K562 (cell line): ENCODE results near the gene MRPL30. TPM values are rescaled to one million over a fixed set of nuclear protein-coding genes. Genes with fewer than 3 reads are reported as not detected.

Experiments
- BRF1 ChIP-seq: IDR thresholded peaks from 3 replicates; pipeline ENCODE4 v1.6.1; 2011; ENCODE audit warnings: borderline replicate concordance, mild to moderate bottlenecking; ENCODE audit not compliant: insufficient read length; ENCODE audit errors: extremely low read depth
- DACH1 ChIP-seq: fragments of 450-650 bp; IDR thresholded peaks from 2 replicates; pipeline ENCODE4 v1.6.1; 2018; ENCODE audit not compliant: partially characterized antibody
- DDX20 ChIP-seq: fragments of 450-650 bp; IDR thresholded peaks from 2 replicates; pipeline ENCODE4 v1.6.1; 2016; ENCODE audit warnings: missing genetic modification characterization, low read depth, mild to moderate bottlenecking, missing compliant biosample characterization, moderate library complexity
- NFE2L1 ChIP-seq: fragments of 450-650 bp; IDR thresholded peaks from 2 replicates; pipeline ENCODE4 v1.6.1; 2016; ENCODE audit warnings: missing genetic modification characterization, low read depth, mild to moderate bottlenecking, missing compliant biosample characterization, moderate library complexity, borderline replicate concordance
- SIN3A ChIP-seq, 2 experiments: fragments of 150-350 bp in 1 of 2; IDR thresholded peaks; 2 replicates each; pipeline ENCODE4 v1.6.1; 2011 to 2016; ENCODE audit warnings: borderline replicate concordance in 2 of 2, low read depth in 2 of 2, low read length in 2 of 2, mild to moderate bottlenecking in 2 of 2, moderate library complexity in 2 of 2; ENCODE audit not compliant: control insufficient read depth in 1 of 2
- ZBTB12 ChIP-seq: fragments of 250-450 bp; sonication (Bioruptor Pico); IDR thresholded peaks from 2 replicates; pipeline ENCODE4 v1.4.0; 2020
- ZNF133 ChIP-seq: fragments of 250-450 bp; sonication (Bioruptor Pico); IDR thresholded peaks from 2 replicates; pipeline ENCODE4 v1.4.0; 2020; ENCODE audit warnings: mild to moderate bottlenecking
- ZNF445 ChIP-seq: fragments of 250-450 bp; sonication (Bioruptor Pico); IDR thresholded peaks from 2 replicates; pipeline ENCODE4 v1.4.0; 2020; ENCODE audit warnings: low read depth, mild to moderate bottlenecking, moderate library complexity
- ZNF589 ChIP-seq: fragments of 200-800 bp; sonication (Bioruptor generic); IDR thresholded peaks from 2 replicates; pipeline ENCODE4 v1.6.1; 2016; ENCODE audit warnings: low read depth, missing genetic modification characterization, missing compliant biosample characterization
- polyA plus RNA-seq, 8 experiments: library from polyadenylated mRNA; depleted of rRNA in 4 of 8; stranded (reverse) in 5 of 8; unstranded in 3 of 8; fragments of >200 nt; fragmentation: Nextera tagmentation in 2 of 8; fragmentation: Illumina TruSeq in 1 of 8; extraction: Ambion mirVana in 2 of 8; extraction: Trizol in 1 of 8; gene quantifications; 2 replicates each; pipeline versions ENCODE4 v1.2.1 to v1.2.3, GENCODE V29; 2011 to 2014; ENCODE audit warnings: inconsistent platforms in 1 of 8, missing spikeins in 1 of 8
- total RNA-seq, 7 experiments: library from RNA; depleted of rRNA in 6 of 7; stranded (reverse); fragments of >200 nt in 6 of 7; fragmentation: Illumina TruSeq in 2 of 7; extraction: Trizol in 2 of 7; gene quantifications; 2 replicates each; pipeline versions ENCODE4 v1.2.1 to v1.2.3, GENCODE V29; 2011 to 2021; ENCODE audit warnings: low replicate concordance in 1 of 7
- TF ChIP-seq, protein P1 (sequence below): fragments of 250-450 bp; sonication (Bioruptor Pico); IDR thresholded peaks from 2 replicates; pipeline ENCODE4 v1.4.0; 2020
- TF ChIP-seq, protein P2 (sequence below): sonication (generic); formaldehyde crosslinking; IDR thresholded peaks from 2 replicates; pipeline ENCODE4 v1.8.1; 2023; ENCODE audit warnings: missing genetic modification reagents, mild to moderate bottlenecking, borderline replicate concordance
- TF ChIP-seq, protein P3 (sequence below): fragments of 250-450 bp; sonication (Bioruptor Pico); IDR thresholded peaks from 2 replicates; pipeline ENCODE4 v1.5.0; 2021

The MRPL30 gene
- total and polyA plus RNA-seq, 9 of the 15 experiments (the other 6 are each of a cell fraction or from before 2014, with no cell fraction given) = 63.3 to 130 (median 87.0) TPM

DNA sequence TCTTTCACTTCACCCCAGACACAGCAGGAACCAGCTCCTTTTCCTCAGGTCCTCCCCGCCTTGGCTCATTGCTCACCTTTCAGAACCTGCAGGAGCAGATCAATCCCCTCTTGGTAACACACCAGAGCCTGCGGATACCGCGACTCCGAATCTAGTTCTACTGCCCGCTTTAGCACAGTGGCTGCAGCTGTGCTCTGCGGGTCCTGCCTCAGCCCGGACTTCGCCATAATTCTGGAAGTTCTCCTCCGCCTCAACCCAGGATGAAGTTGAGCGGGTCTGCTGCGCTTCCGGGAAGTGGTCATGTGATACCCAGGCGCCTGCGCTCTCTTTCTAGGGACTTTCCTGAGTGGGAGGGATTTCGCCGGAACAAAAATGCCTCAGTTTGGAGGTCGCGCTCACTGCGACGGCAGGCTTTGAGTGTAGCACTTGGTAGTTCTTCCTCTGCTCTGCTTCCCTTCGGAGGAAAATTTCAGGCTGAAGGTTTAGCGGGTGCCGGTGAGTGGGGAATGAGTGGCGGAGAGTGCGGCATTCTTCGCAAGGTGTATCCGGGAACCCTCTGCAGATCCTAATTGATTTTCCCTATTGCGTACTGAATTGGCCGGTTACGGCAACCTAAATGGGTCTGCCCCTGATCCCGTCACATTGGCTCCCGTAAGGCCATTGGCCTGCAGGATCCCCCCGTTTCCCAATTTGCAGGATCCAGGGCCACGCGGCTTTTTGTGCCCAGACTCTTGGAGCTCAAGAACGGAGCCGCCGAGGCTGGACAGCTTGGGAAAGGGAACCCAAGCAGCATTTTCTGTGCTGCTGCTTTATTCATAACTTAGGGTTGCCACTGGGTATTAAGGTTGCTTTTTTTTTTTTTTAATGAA lies at the start of gene MRPL30, which contains the start of gene MITD1 (continued):
- TF ChIP-seq, protein P1, sequence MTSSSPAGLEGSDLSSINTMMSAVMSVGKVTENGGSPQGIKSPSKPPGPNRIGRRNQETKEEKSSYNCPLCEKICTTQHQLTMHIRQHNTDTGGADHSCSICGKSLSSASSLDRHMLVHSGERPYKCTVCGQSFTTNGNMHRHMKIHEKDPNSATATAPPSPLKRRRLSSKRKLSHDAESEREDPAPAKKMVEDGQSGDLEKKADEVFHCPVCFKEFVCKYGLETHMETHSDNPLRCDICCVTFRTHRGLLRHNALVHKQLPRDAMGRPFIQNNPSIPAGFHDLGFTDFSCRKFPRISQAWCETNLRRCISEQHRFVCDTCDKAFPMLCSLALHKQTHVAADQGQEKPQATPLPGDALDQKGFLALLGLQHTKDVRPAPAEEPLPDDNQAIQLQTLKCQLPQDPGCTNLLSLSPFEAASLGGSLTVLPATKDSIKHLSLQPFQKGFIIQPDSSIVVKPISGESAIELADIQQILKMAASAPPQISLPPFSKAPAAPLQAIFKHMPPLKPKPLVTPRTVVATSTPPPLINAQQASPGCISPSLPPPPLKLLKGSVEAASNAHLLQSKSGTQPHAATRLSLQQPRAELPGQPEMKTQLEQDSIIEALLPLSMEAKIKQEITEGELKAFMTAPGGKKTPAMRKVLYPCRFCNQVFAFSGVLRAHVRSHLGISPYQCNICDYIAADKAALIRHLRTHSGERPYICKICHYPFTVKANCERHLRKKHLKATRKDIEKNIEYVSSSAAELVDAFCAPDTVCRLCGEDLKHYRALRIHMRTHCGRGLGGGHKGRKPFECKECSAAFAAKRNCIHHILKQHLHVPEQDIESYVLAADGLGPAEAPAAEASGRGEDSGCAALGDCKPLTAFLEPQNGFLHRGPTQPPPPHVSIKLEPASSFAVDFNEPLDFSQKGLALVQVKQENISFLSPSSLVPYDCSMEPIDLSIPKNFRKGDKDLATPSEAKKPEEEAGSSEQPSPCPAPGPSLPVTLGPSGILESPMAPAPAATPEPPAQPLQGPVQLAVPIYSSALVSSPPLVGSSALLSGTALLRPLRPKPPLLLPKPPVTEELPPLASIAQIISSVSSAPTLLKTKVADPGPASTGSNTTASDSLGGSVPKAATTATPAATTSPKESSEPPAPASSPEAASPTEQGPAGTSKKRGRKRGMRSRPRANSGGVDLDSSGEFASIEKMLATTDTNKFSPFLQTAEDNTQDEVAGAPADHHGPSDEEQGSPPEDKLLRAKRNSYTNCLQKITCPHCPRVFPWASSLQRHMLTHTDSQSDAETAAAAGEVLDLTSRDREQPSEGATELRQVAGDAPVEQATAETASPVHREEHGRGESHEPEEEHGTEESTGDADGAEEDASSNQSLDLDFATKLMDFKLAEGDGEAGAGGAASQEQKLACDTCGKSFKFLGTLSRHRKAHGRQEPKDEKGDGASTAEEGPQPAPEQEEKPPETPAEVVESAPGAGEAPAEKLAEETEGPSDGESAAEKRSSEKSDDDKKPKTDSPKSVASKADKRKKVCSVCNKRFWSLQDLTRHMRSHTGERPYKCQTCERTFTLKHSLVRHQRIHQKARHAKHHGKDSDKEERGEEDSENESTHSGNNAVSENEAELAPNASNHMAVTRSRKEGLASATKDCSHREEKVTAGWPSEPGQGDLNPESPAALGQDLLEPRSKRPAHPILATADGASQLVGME (CRISPR knock-in tag) = peak; percentile 32; the same call in 1 of the 2 replicates
- TF ChIP-seq BRF1 (no peak), ZBTB12 (0 out of 2 replicates have a peak, but pooled peaks have one; percentile 5), NFE2L1 (no peak), ZNF133 (no peak), DDX20 (no peak), DACH1 (no peak), ZNF445 (CRISPR knock-in tag) (no peak), SIN3A (IDR thresholded peaks at IDR 0.05; ENCODE audit: borderline replicate concordance in 2 of 2, control insufficient read depth in 1 of 2, low read depth in 2 of 2, low read length in 2 of 2) (peak; percentile 92 to 96), ZNF589 (CRISPR knock-in tag) (no peak)
- TF ChIP-seq, protein P2, sequence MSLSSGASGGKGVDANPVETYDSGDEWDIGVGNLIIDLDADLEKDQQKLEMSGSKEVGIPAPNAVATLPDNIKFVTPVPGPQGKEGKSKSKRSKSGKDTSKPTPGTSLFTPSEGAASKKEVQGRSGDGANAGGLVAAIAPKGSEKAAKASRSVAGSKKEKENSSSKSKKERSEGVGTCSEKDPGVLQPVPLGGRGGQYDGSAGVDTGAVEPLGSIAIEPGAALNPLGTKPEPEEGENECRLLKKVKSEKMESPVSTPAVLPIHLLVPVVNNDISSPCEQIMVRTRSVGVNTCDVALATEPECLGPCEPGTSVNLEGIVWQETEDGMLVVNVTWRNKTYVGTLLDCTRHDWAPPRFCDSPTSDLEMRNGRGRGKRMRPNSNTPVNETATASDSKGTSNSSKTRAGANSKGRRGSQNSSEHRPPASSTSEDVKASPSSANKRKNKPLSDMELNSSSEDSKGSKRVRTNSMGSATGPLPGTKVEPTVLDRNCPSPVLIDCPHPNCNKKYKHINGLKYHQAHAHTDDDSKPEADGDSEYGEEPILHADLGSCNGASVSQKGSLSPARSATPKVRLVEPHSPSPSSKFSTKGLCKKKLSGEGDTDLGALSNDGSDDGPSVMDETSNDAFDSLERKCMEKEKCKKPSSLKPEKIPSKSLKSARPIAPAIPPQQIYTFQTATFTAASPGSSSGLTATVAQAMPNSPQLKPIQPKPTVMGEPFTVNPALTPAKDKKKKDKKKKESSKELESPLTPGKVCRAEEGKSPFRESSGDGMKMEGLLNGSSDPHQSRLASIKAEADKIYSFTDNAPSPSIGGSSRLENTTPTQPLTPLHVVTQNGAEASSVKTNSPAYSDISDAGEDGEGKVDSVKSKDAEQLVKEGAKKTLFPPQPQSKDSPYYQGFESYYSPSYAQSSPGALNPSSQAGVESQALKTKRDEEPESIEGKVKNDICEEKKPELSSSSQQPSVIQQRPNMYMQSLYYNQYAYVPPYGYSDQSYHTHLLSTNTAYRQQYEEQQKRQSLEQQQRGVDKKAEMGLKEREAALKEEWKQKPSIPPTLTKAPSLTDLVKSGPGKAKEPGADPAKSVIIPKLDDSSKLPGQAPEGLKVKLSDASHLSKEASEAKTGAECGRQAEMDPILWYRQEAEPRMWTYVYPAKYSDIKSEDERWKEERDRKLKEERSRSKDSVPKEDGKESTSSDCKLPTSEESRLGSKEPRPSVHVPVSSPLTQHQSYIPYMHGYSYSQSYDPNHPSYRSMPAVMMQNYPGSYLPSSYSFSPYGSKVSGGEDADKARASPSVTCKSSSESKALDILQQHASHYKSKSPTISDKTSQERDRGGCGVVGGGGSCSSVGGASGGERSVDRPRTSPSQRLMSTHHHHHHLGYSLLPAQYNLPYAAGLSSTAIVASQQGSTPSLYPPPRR (CRISPR knock-in tag) = no peak
- TF ChIP-seq, protein P3, sequence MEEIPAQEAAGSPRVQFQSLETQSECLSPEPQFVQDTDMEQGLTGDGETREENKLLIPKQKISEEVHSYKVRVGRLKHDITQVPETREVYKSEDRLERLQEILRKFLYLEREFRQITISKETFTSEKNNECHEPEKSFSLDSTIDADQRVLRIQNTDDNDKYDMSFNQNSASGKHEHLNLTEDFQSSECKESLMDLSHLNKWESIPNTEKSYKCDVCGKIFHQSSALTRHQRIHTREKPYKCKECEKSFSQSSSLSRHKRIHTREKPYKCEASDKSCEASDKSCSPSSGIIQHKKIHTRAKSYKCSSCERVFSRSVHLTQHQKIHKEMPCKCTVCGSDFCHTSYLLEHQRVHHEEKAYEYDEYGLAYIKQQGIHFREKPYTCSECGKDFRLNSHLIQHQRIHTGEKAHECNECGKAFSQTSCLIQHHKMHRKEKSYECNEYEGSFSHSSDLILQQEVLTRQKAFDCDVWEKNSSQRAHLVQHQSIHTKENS (CRISPR knock-in tag) = no peak
